Thoracic aorta (tissue), 2 donors: ENCODE data around the gene DNAJA3. TPM values are rescaled to one million over a fixed set of nuclear protein-coding genes. Genes with fewer than 3 reads are reported as not detected.

Source experiments
- ATAC-seq: fragments of 150-250 bp; one replicate; pipeline ENCODE4 v1.8.0; 2017; ENCODE audit warnings: low read depth; ENCODE audit not compliant: insufficient number of reproducible peaks, low FRiP score
- DNase-seq: peaks from one replicate; pipeline ENCODE4 v3.0.0-alpha.2; 2020; ENCODE audit warnings: low spot score
- H3K27ac ChIP-seq, 2 donors: fragments of 200-600 bp; sonication (generic); 1 replicate in 1 of 2; 2 replicates in 1 of 2; pipeline ENCODE4 v1.5.1; 2016; ENCODE audit warnings: mild to moderate bottlenecking in 2 of 2, moderate library complexity in 2 of 2
- H3K27me3 ChIP-seq: fragments of 200-600 bp; sonication (generic); replicated peaks from 2 replicates; pipeline ENCODE4 v1.6.0; 2016; ENCODE audit warnings: mild to moderate bottlenecking; ENCODE audit not compliant: insufficient read depth
- H3K36me3 ChIP-seq: fragments of 200-600 bp; sonication (generic); one replicate; pipeline ENCODE4 v1.5.1; 2016
- H3K4me1 ChIP-seq, 2 donors: fragments of 200-600 bp; sonication (generic); 1 replicate in 1 of 2; 2 replicates in 1 of 2; pipeline versions ENCODE4 v1.5.1 to v1.6.0; 2016; ENCODE audit warnings: low read depth in 2 of 2, mild to moderate bottlenecking in 1 of 2; ENCODE audit not compliant: control insufficient read depth in 1 of 2
- H3K4me3 ChIP-seq: fragments of 200-600 bp; sonication (generic); 2 replicates; pipeline ENCODE4 v1.5.1; 2016; ENCODE audit warnings: mild to moderate bottlenecking
- H3K9me3 ChIP-seq: fragments of 200-600 bp; sonication (generic); 2 replicates; pipeline ENCODE4 v1.5.1; 2016
- total RNA-seq, 2 donors: library from RNA; depleted of rRNA; stranded (reverse); fragments of >200 nt; gene quantifications; one replicate each; pipeline versions ENCODE4 v1.1.0 to v1.2.3, GENCODE V29; 2016
- TF ChIP-seq, protein P1 (sequence below): fragments of 200-600 bp; sonication (generic); IDR thresholded peaks from one replicate; pipeline ENCODE4 v1.5.1; 2019; ENCODE audit warnings: antibody characterized with exemption

Gene DNAJA3
- total RNA-seq, 2 donors from 2014 or later = 35.2 to 52.2 TPM

- peak overlapping the region; percentile 94 to 99 for H3K27ac ChIP-seq
- TF ChIP-seq, protein P1, sequence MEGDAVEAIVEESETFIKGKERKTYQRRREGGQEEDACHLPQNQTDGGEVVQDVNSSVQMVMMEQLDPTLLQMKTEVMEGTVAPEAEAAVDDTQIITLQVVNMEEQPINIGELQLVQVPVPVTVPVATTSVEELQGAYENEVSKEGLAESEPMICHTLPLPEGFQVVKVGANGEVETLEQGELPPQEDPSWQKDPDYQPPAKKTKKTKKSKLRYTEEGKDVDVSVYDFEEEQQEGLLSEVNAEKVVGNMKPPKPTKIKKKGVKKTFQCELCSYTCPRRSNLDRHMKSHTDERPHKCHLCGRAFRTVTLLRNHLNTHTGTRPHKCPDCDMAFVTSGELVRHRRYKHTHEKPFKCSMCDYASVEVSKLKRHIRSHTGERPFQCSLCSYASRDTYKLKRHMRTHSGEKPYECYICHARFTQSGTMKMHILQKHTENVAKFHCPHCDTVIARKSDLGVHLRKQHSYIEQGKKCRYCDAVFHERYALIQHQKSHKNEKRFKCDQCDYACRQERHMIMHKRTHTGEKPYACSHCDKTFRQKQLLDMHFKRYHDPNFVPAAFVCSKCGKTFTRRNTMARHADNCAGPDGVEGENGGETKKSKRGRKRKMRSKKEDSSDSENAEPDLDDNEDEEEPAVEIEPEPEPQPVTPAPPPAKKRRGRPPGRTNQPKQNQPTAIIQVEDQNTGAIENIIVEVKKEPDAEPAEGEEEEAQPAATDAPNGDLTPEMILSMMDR = no peak
- H3K4me1 ChIP-seq = peaks cover 59 to 91% of the 10 kb centered on the region in 2 donors
- H3K4me3 ChIP-seq = no peak overlapping the region
- DNase-seq (no peak), ATAC-seq (peak; percentile 68)
- peaks cover 4% of the 10 kb centered on the region for H3K36me3 ChIP-seq
- no peaks in the 10 kb centered on the region for H3K9me3 ChIP-seq
- no peaks in the 10 kb centered on the region for H3K27me3 ChIP-seq
Observed at GRCh38 chr16:4388271-4389021, 37.2 kb upstream of the DNAJA3 start.

GRCh38 chr16:4389051-4389955 lies 36.4 kb upstream of the DNAJA3 start:
- TF ChIP-seq, protein P1 = no peak
- DNase-seq (no peak), ATAC-seq (no peak)
- no peak overlapping the region for H3K4me3 ChIP-seq
- H3K36me3 ChIP-seq = no peaks in the 10 kb centered on the region
- H3K4me1 ChIP-seq = peaks cover 59 to 84% of the 10 kb centered on the region in 2 donors
- no peaks in the 10 kb centered on the region for H3K27me3 ChIP-seq
- H3K9me3 ChIP-seq = no peaks in the 10 kb centered on the region
- H3K27ac ChIP-seq = peak overlapping the region; percentile 94 to 99

- no peak for DNase-seq
- peaks cover 53 to 72% of the 10 kb centered on the region in 2 donors for H3K4me1 ChIP-seq
- no peaks in the 10 kb centered on the region for H3K9me3 ChIP-seq
- TF ChIP-seq, protein P1 = no peak
- peak overlapping the region; percentile 94 to 99 for H3K27ac ChIP-seq
- H3K36me3 ChIP-seq = no peaks in the 10 kb centered on the region
- no peak for ATAC-seq
- no peak overlapping the region for H3K4me3 ChIP-seq
- no peaks in the 10 kb centered on the region for H3K27me3 ChIP-seq
Observed at GRCh38 chr16:4390266-4391260, 35.1 kb upstream of the DNAJA3 start.

DNA sequence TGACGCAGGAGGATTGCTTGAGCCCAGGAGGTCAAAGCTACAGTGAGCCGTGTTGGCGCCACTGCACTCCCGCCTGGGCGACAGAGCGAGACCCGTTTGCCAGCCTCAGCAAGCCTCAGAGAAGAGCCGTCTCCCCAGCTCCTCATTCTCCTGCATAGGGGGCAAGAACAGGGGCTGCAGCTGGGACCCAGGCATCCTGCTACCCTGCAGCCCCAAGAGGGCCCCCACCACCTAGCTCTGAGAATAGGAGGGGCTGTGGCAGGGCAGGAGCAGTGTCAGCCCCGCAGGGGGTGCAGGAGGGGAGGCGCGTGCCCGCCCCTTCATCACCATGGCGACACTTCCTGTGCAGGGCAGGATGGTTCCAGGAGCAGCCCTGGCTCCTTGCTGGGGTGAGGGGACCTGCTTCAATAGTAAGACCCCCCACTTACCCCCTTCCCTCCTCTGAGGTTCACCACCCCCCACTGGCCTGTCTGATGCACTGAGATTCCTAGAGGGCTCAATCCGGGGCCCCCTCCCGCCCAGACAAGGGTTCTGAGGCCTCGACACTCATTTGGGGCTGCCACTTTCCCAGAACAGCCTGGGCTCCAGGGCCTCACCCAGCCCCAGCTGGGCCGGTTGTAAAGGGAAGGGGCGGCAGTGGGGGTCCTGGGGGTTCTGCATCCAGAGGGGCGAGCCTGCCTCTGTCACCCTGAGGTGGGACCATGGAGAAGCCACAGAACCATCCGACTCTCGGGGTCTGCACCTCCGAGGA lies 33.9 kb upstream of the DNAJA3 start:
- TF ChIP-seq, protein P1 = no peak
- peaks cover 41 to 59% of the 10 kb centered on the region in 2 donors for H3K4me1 ChIP-seq
- peak overlapping the region; percentile 94 to 99 for H3K27ac ChIP-seq
- ATAC-seq (no peak), DNase-seq (no peak)
- H3K9me3 ChIP-seq = no peaks in the 10 kb centered on the region
- no peaks in the 10 kb centered on the region for H3K27me3 ChIP-seq
- H3K4me3 ChIP-seq = no peak overlapping the region
- H3K36me3 ChIP-seq = no peaks in the 10 kb centered on the region
